DMS153 treated with DMSO at 0.1 percent for 48 hours (cell line): ENCODE measurements around the gene S100A3.

ENCODE experiments used
- DNase-seq: peaks from one replicate; lab custom pipeline; 2025; ENCODE audit not compliant: unreplicated experiment; lab: John Stamatoyannopoulos, UW

S100A3 gene

DNA sequence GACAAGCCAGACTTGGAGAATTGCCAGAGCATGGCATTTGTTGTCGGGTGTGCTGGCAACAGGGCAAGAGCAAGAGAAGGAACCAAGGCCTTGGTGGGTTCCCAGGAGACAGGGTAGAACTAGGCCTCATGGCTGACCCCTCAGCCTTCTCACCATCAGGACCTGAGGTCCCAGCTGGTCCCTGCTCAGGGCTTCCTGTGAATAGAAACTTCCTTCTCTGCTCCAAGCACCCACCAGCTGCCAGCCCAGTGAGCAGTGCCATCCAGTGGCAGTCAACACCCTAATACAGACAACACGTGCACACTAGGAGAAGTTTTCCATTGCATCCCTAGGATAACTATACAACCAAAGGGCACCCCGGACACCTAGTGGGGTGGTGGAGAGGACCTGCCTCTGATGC is 36.0 kb downstream of the S100A3 start:
- DNase-seq: no peak

DNA sequence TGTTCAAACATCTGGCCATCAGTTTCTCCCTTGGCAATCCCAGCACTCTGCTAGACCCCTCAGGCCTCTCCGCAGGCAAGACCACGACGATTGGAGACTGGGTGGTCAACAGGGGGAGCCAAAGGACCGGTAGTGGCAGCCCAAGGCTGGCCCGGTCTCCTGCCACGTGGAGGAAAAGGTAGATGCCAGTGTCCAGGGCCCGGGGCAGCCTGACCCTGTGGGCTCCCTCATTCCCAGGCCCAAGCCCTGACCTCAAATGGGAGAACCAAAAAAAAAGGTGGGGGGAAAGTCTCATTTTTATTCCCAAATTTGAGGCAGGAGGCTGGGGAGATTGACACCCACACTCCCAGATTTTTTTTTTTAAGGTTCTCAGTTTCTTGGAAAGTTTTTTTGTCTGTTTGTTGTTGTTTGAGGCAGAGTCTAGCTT is 38.1 kb downstream of the S100A3 start:
- DNase-seq: peak; percentile 83

DNA sequence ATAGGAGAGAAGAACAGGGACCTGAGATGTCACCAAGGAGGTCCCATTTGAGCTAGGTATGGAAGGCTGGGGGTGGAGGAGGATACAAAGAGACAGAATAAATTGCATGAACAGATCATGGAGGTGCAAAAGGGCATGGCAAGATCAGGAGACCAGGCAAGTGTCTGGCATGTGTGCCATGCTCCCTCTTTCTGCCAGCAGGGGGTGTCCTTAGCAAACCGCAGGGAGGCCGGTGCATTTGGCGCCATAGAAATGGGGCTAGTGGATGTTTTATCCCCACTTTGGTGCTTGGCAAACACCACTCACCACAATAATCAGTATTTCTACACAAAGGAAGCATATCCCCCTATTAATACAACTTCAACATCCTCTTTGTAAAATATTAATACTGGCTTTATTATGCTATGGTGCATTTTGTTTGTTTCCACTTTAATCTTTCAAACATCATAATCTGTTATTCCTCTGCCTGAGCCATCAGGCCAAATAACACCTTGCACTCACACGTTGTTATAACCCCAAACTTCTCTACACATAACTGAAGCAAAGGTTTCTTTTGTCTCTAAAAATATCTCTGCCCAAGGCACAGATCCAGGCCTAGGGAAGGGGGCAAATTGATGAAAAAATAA is 39.2 kb downstream of the S100A3 start:
- no peak for DNase-seq

DNA sequence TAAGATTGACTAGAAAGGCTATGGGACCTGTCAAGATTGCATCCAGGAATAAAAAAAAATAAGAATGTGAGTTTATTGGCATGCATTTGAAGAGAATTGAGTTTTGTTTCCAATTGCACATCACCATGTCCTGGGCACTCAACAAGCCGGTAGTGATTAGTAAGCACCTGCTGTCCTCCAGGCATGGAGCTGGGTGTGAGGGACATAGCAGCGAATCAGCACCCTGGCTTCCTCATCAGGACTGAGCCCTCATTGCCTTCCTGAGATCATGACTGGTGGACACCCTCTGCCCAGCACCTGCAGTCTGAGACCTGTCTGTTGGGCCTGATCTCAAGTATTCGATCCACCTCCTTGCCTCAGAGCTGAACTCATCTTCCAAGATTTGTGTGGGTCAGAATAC is 40.0 kb downstream of the S100A3 start:
- no peak for DNase-seq

DNA sequence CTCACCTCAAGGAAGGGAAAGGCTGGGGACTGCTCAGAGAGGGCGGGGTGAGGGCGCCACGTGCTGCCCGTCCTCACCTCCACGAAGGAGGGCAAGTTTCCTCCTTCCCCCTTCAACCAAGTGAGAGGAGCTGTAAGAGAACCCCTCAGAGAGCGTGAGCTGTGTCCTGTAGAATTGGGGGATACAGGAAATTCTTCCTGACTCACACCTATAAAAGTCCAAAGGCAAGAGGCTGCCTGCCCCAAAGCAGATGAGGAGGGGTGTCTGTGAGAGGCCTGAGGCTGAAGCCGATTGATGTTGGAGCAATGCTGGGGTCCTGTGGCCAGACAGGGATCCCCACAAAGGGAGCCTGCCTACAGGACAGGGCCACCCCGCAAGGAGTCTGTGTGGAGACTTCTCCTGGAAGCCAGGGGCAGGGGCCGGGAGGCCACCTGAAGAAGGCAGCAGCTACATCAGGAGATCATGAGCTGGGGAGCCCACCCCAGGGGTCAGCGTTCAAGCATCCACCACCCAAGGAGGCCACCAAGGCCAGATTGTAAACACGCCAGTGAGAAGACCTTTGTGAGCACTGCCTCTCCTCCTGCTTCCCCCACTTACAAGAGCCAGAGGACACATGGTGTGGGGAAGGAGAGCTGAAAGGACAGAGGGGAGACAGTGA is 41.0 kb downstream of the S100A3 start:
- no peak for DNase-seq

DNA sequence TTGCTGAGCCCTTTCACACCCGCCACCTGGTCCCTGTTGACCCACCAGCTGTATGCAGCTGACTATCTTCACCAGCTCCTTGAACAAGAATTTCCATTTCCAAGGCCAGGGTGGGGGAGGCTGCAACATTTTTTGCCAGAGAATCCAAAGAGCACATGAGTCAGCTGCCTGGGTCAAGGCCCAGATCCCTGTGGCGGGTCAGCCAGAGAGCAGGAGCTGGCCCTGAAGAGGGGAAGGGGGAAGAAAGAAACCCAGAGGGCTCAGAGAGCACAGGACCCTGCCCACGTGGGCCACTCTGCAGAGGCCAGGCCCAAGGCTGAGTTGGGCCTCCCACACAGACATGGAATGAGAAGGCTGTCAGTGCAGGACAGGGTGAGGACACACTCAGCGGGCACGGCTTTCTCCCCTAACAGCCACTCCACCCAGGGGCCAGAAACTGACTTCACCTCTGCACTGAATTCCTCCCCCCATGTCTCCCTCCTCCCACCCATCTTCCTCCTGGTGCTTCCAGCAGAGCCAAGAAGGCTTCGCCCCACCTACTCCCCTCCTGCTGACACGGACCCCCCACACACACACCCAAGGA is 42.1 kb downstream of the S100A3 start:
- no peak for DNase-seq

DNA sequence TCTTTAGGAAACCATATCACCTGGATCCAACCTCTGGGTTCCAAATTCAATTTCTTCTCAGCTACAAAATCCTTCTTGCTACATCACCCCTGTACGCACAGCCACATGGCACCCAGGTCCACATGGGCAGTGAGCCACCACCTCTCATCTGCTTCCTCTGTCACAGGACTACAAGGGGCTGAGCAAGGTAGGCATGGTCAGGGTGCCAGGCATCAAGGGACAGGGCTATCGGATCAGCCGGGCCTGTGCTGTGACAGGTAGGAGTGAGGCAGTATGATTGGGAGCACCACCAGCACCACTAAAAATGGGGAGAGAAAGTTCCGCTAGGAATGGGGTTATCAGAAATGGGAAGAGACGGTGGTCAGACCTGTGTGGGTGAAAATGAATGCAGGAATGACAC is 42.7 kb downstream of the S100A3 start:
- DNase-seq: no peak

DNA sequence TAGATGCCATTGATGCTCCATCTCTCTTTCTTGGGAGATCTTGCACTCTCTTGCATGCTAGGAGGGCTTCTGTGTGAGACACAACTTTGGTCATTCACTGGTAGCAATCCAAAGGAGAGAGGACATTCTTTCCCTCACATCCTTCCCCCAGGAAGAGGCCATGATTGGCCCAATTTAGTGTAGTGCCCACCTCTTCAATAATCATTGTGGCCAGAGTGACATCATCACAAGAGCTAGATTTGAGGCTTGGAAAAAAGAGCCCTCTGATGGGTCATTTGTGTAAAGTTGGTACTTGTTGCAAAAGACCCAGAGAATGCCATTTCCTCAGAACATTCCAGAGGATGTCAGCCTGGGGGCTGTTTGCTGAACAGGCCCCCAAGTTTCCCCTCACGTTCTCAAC is 43.5 kb downstream of the S100A3 start:
- no peak for DNase-seq

DNA sequence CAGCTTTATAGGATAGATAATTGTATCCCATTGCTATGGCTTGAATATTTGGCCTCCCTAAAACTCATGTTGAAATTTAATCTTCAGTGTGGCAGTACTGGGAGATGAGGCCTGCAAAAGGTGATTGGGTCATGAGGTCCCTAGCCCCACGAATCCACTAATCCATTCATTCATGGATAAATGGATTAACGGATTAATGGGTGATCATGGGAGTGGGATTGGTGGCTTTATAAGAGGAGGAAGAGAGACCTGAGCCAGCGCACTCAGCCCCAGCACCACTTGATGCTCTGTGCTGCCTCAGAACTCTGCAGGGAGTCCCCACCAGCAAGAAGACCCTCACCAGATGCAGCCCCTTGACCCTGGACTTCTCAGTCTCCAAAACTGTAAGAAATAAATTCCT is 45.3 kb downstream of the S100A3 start:
- DNase-seq: no peak

DNA sequence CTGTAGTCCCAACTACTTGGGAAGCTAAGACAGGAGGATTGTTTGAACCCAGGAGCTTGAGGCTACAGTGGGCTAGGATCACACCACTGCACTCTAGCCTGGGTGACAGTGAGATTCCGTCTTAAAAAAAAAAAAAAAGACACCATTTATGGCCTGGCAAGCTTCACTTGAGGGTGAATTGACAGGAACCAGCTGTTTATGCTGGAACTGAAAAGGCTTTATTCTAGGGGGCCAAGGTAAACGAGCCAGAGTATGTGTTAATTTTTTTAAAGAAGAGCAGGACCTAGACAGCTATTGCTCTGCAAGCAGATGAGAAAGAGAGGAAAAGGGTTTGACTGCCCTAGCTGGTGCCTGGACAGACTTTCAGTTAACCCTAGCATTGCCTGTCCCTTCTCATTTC is 50.3 kb downstream of the S100A3 start:
- no peak for DNase-seq
